Measurements from ENCODE around the gene MRTFA. TPM values are rescaled to one million over a fixed set of nuclear protein-coding genes. Genes with fewer than 3 reads are reported as not detected.
A peak's percentile ranks its signal among the peaks of the same experiment; 100 is the strongest.
"Not testable (repeated sequence)": the region's sequence is repeated elsewhere in the genome, so short reads cannot be mapped to it uniquely, and the experiment has no call there.

Gene MRTFA
- total and polyA plus RNA-seq, 2 donors = 22.3 to 37.6 TPM

GRCh38 chr22:40534379-40535188 lies 101.9 kb downstream of the MRTFA start:
- Histone ChIP-seq H3K27ac (ENCODE audit: low read depth) (peak overlapping the region; percentile 32), H3K36me3 (ENCODE audit: insufficient read depth) (no peaks in the 10 kb centered on the region), H3K4me1 (ENCODE audit: insufficient read depth) (peaks cover 2% of the 10 kb centered on the region), H3K4me3 (ENCODE audit: low read depth, low read length) (no peak overlapping the region)
- no peak for DNase-seq (ENCODE audit: extremely low spot score)
- 28% methylated on average over 6 of the region's 6 CpGs for WGBS

GRCh38 chr22:40533712-40534378 lies 102.7 kb downstream of the MRTFA start:
- Histone ChIP-seq H3K4me3 (ENCODE audit: low read depth, low read length) (peak overlapping the region; percentile 14), H3K4me1 (ENCODE audit: insufficient read depth) (peaks cover 2% of the 10 kb centered on the region), H3K36me3 (ENCODE audit: insufficient read depth) (no peaks in the 10 kb centered on the region), H3K27ac (ENCODE audit: low read depth) (peak overlapping the region; percentile 32)
- no peak for DNase-seq (ENCODE audit: extremely low spot score)
- WGBS = 18% methylated on average over 4 of the region's 4 CpGs

GRCh38 chr22:40531951-40532900 lies 104.3 kb downstream of the MRTFA start:
- no peaks in the 10 kb centered on the region for H3K36me3 ChIP-seq (ENCODE audit: insufficient read depth)
- H3K4me1 ChIP-seq (ENCODE audit: insufficient read depth) = peaks cover 2% of the 10 kb centered on the region
- peak overlapping the region; percentile 45 for H3K27ac ChIP-seq (ENCODE audit: low read depth)
- H3K4me3 ChIP-seq (ENCODE audit: low read depth, low read length) = no peak overlapping the region
- no peak for DNase-seq (ENCODE audit: extremely low spot score)
- 73% methylated on average over 3 of the region's 3 CpGs for WGBS

- H3K27ac ChIP-seq (ENCODE audit: low read depth); H3K4me1 ChIP-seq (ENCODE audit: insufficient read depth); H3K36me3 ChIP-seq (ENCODE audit: insufficient read depth); H3K4me3 ChIP-seq (ENCODE audit: low read depth, low read length); DNase-seq (ENCODE audit: extremely low spot score): not testable (repeated sequence)
- WGBS = 94% methylated on average over 6 of the region's 6 CpGs
Observed at GRCh38 chr22:40530391-40530790, 106.1 kb downstream of the MRTFA start.

GRCh38 chr22:40529821-40530220 lies 106.7 kb downstream of the MRTFA start:
- WGBS = 72% methylated on average over 1 of the region's 1 CpG
- no peaks in the 10 kb centered on the region for H3K4me1 ChIP-seq (ENCODE audit: insufficient read depth)
- no peaks in the 10 kb centered on the region for H3K36me3 ChIP-seq (ENCODE audit: insufficient read depth)
- no peak for DNase-seq (ENCODE audit: extremely low spot score)
- no peak overlapping the region for H3K27ac ChIP-seq (ENCODE audit: low read depth)
- H3K4me3 ChIP-seq (ENCODE audit: low read depth, low read length) = no peak overlapping the region

GRCh38 chr22:40526960-40527359 lies 109.6 kb downstream of the MRTFA start:
- Histone ChIP-seq H3K4me3 (ENCODE audit: low read depth, low read length) (no peak overlapping the region), H3K27ac (ENCODE audit: low read depth) (no peak overlapping the region)

GRCh38 chr22:40525250-40525884 lies 111.2 kb downstream of the MRTFA start:
- no peak overlapping the region for H3K27ac ChIP-seq (ENCODE audit: low read depth)
- peaks cover 2% of the 10 kb centered on the region for H3K36me3 ChIP-seq (ENCODE audit: insufficient read depth)
- WGBS = 52% methylated on average over 6 of the region's 6 CpGs
- H3K4me1 ChIP-seq (ENCODE audit: insufficient read depth) = no peaks in the 10 kb centered on the region
- no peak overlapping the region for H3K4me3 ChIP-seq (ENCODE audit: low read depth, low read length)
- DNase-seq (ENCODE audit: extremely low spot score) = no peak

More at GRCh38 chr22:40526960-40527359, 109.6 kb downstream of the MRTFA start:
- 95% methylated on average over 5 of the region's 5 CpGs for WGBS
- DNase-seq (ENCODE audit: extremely low spot score) = no peak
- Histone ChIP-seq H3K4me1 (ENCODE audit: insufficient read depth) (no peaks in the 10 kb centered on the region), H3K36me3 (ENCODE audit: insufficient read depth) (peaks cover 2% of the 10 kb centered on the region)

GRCh38 chr22:40524392-40525249 lies 111.9 kb downstream of the MRTFA start:
- Histone ChIP-seq H3K27ac (ENCODE audit: low read depth) (no peak overlapping the region), H3K36me3 (ENCODE audit: insufficient read depth) (peaks cover 2% of the 10 kb centered on the region), H3K4me1 (ENCODE audit: insufficient read depth) (no peaks in the 10 kb centered on the region), H3K4me3 (ENCODE audit: low read depth, low read length) (no peak overlapping the region)
- WGBS = 86% methylated on average over 9 of the region's 9 CpGs
- no peak for DNase-seq (ENCODE audit: extremely low spot score)

- peaks cover 2% of the 10 kb centered on the region for H3K36me3 ChIP-seq (ENCODE audit: insufficient read depth)
- H3K27ac ChIP-seq (ENCODE audit: low read depth) = no peak overlapping the region
- no peak overlapping the region for H3K4me3 ChIP-seq (ENCODE audit: low read depth, low read length)
- no peaks in the 10 kb centered on the region for H3K4me1 ChIP-seq (ENCODE audit: insufficient read depth)
- no peak for DNase-seq (ENCODE audit: extremely low spot score)
- WGBS = 98% methylated on average over 2 of the region's 2 CpGs
Observed at GRCh38 chr22:40522141-40522540, 114.4 kb downstream of the MRTFA start.

- H3K4me3 ChIP-seq (ENCODE audit: low read depth, low read length) = no peak overlapping the region
- DNase-seq (ENCODE audit: extremely low spot score) = no peak
- H3K36me3 ChIP-seq (ENCODE audit: insufficient read depth) = peaks cover 2% of the 10 kb centered on the region
- no peaks in the 10 kb centered on the region for H3K4me1 ChIP-seq (ENCODE audit: insufficient read depth)
- no peak overlapping the region for H3K27ac ChIP-seq (ENCODE audit: low read depth)
- WGBS = 71% methylated on average over 1 of the region's 1 CpG
Observed at GRCh38 chr22:40521046-40521445, 115.5 kb downstream of the MRTFA start.

GRCh38 chr22:40520562-40520961 lies 116.0 kb downstream of the MRTFA start:
- Histone ChIP-seq H3K27ac (ENCODE audit: low read depth) (no peak overlapping the region), H3K4me1 (ENCODE audit: insufficient read depth) (no peaks in the 10 kb centered on the region), H3K4me3 (ENCODE audit: low read depth, low read length) (no peak overlapping the region), H3K36me3 (ENCODE audit: insufficient read depth) (peaks cover 2% of the 10 kb centered on the region)
- no peak for DNase-seq (ENCODE audit: extremely low spot score)
- WGBS = 98% methylated on average over 2 of the region's 2 CpGs

GRCh38 chr22:40519948-40520331 lies 116.6 kb downstream of the MRTFA start:
- no peak for DNase-seq (ENCODE audit: extremely low spot score)
- Histone ChIP-seq H3K36me3 (ENCODE audit: insufficient read depth) (peaks cover 2% of the 10 kb centered on the region), H3K4me3 (ENCODE audit: low read depth, low read length) (no peak overlapping the region), H3K4me1 (ENCODE audit: insufficient read depth) (no peaks in the 10 kb centered on the region), H3K27ac (ENCODE audit: low read depth) (no peak overlapping the region)
- 95% methylated on average over 3 of the region's 3 CpGs for WGBS

Data from urinary bladder (tissue), 4 donors.